Heart left ventricle (tissue), 16 donors: ENCODE measurements around the gene PDHB. TPM values are rescaled to one million over a fixed set of nuclear protein-coding genes. Genes with fewer than 3 reads are reported as not detected.
A peak's percentile ranks its signal among the peaks of the same experiment; 100 is the strongest.

ENCODE experiments used
- ATAC-seq, 4 donors: fragments of 200-7000 bp; cut with Tn5 transposase; one replicate each; pipeline ENCODE4 v1.9.1; 2020 to 2022; ENCODE audit warnings: moderate library complexity in 4 of 4, mild to moderate bottlenecking in 3 of 4, moderate number of reproducible peaks in 1 of 4
- DNase-seq, 5 donors: peaks; one replicate each; pipeline ENCODE4 v3.0.0-alpha.2; 2020
- H3K27ac ChIP-seq, 12 donors: fragments of 200-600 bp; sonication (generic) in 4 of 12; one replicate each; pipeline versions ENCODE4 v1.5.0 to v1.8.0; 2016 to 2022; ENCODE audit warnings: mild to moderate bottlenecking in 2 of 12
- H3K27me3 ChIP-seq, 9 donors: fragments of 200-600 bp; sonication (generic) in 2 of 9; one replicate each; pipeline versions ENCODE4 v1.5.1 to v1.8.0; 2016 to 2022; ENCODE audit warnings: mild to moderate bottlenecking in 3 of 9
- H3K36me3 ChIP-seq, 9 donors: fragments of 200-600 bp; sonication (generic) in 2 of 9; one replicate each; pipeline versions ENCODE4 v1.5.0 to v1.8.0; 2018 to 2022; ENCODE audit warnings: mild to moderate bottlenecking in 2 of 9
- H3K4me1 ChIP-seq, 12 donors: fragments of 200-600 bp; sonication (generic) in 4 of 12; one replicate each; pipeline versions ENCODE4 v1.5.0 to v1.8.0; 2016 to 2022; ENCODE audit warnings: mild to moderate bottlenecking in 3 of 12
- H3K4me3 ChIP-seq, 12 donors: fragments of 200-600 bp; sonication (generic) in 4 of 12; one replicate each; pipeline versions ENCODE4 v1.5.0 to v1.8.0; 2017 to 2022; ENCODE audit warnings: mild to moderate bottlenecking in 9 of 12, moderate library complexity in 4 of 12
- H3K9me3 ChIP-seq, 12 donors: fragments of 200-600 bp; sonication (generic) in 4 of 12; one replicate each; pipeline versions ENCODE4 v1.5.0 to v1.8.0; 2016 to 2022; ENCODE audit warnings: mild to moderate bottlenecking in 1 of 12
- POLR2A ChIP-seq, 2 donors: fragments of 450-650 bp; IDR thresholded peaks; one replicate each; pipeline ENCODE4 v1.6.1; 2017; ENCODE audit warnings: antibody characterized with exemption in 2 of 2, mild to moderate bottlenecking in 2 of 2, moderate library complexity in 2 of 2
- WGBS, 4 donors: extraction: QIAGEN DNeasy Blood & Tissue Kit in 2 of 4; methylation state at CpG; one replicate each; pipeline versions ENCODE4 v1.1.5 to v1.1.7; 2013 to 2018; 5-methylcytosine and 5-hydroxymethylcytosine counted together
- intact Hi-C, 10 donors: fragments of 100-400 bp; cut with DNase I; formaldehyde crosslinking; loops; one replicate each; pipeline versions ENCODE4 v1.11.1 to v1.14.2; 2022
- polyA plus RNA-seq, 2 donors: library from polyadenylated mRNA; stranded (reverse); fragments of 200-250 nt; gene quantifications; one replicate each; pipeline ENCODE4 v1.2.3, GENCODE V29; 2013
- total RNA-seq, 9 donors: library from RNA; depleted of rRNA in 2 of 9; stranded (reverse); fragments of >200 nt in 2 of 9; fragmentation: NEBNext Ultra II Directional in 3 of 9; extraction: Animal tissue kit (Norgen Biotek cat#: 25700) in 3 of 9; gene quantifications; one replicate each; pipeline versions ENCODE4 v1.1.0 to v1.2.4, GENCODE V29; 2016 to 2023
- TF ChIP-seq, protein P1 (sequence below), 12 donors: fragments of 200-600 bp; sonication (generic) in 4 of 12; IDR thresholded peaks; one replicate each; pipeline versions ENCODE4 v1.5.0 to v1.8.0; 2018 to 2022; ENCODE audit warnings: antibody characterized with exemption in 12 of 12, mild to moderate bottlenecking in 5 of 12
- donor health status: ischemic (EF 13 %, LVEDD 7.1; RV severe dilation, severe dysfunction).
- donor health status: healthy with polysubstance abuse.
- donor health status: DM: no; HTN: yes; CAD: no.
- donor health status: DM: no; HTN: no; CAD: no.
- donor health status: ischemic (EF 25% LVEDD 6.9; RV normal size, moderate dysfunction).
- donor health status: ischemic (EF 25% LVEDD 5.7; RV mildly dilated, moderate dysfunction).
- donor health status: healthy.
- donor health status: DM: yes; HTN: yes; CAD: no.
- donor health status: ischemic (EF 35%, LVEDD 5.7; RV mildly dilated, moderate dysfunction).
- donor health status: nonischemic (EF 11% LVEDD 7.7; RV severe dilation, severe dysfunction).
- donor health status: DM: yes; HTN: yes; CAD: no.
- donor health status: PGD.
- donor health status: ischemic (EF 29% LVEDD 5.4; RV normal size, mild dysfunction).
- donor health status: nonischemic (EF 23%, LVEDD 6.1; RV moderate dilation, normal function).

The PDHB gene
- total and polyA plus RNA-seq, 11 donors, result 133 to 274 (median 192) TPM

DNA sequence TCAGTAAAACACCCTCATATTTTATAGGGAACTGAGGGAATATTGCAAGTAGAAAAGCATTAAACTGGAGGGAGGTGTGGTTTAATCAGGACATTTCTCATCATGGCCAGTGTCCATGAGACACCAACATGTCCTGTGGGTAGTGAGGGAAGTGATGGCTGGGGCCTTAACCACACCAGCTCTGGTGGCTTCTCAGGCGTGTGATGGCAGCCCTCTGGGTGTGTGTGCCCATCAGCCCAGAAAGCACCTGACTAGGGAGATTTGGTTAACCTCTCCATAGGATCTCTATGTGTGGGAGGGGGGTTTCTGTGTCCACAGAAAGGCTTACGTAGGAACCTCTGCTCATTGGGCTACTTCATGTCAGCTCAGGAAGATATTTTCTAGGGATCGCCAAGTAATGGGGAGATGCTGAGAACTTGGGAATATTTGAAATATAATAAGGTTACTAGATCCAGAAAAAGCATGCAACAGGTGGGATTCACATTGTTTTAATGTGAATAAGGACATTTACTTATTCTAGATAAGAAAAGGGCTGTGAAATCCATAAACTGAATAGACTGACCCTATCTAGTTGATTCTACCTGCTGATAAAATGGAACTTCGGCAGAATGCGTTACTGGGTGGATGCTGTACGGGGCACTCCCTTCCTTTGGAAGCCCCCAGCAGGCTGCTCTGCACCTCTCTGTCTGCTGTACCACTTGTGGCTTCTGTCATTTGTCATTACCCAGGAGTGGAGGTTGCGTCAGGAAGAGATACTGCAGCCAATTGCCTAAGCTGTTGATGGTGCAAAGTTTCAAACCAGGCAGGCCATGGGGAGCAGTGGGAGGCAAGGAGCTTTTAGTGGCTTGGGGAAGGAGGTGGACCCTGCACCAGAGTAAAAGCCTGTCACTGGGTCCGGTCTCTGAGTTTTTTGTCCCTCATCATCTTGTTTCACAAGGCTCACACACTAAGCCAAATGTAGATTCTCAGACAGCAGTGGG, 21.5 kb downstream of the PDHB start:
- no peak overlapping the region for H3K4me3 ChIP-seq
- 64 to 88% (median 81%) methylated on average over 8 of the region's 8 CpGs for WGBS, 4 donors
- DNase-seq, result no peak
- H3K4me1 ChIP-seq, result peaks cover 0 to 18% (median 4%) of the 10 kb centered on the region in 12 donors
- no peaks in the 10 kb centered on the region for H3K27me3 ChIP-seq
- TF ChIP-seq, protein P1, sequence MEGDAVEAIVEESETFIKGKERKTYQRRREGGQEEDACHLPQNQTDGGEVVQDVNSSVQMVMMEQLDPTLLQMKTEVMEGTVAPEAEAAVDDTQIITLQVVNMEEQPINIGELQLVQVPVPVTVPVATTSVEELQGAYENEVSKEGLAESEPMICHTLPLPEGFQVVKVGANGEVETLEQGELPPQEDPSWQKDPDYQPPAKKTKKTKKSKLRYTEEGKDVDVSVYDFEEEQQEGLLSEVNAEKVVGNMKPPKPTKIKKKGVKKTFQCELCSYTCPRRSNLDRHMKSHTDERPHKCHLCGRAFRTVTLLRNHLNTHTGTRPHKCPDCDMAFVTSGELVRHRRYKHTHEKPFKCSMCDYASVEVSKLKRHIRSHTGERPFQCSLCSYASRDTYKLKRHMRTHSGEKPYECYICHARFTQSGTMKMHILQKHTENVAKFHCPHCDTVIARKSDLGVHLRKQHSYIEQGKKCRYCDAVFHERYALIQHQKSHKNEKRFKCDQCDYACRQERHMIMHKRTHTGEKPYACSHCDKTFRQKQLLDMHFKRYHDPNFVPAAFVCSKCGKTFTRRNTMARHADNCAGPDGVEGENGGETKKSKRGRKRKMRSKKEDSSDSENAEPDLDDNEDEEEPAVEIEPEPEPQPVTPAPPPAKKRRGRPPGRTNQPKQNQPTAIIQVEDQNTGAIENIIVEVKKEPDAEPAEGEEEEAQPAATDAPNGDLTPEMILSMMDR (IDR thresholded peaks at IDR 0.05), result no peak
- no peak for TF ChIP-seq POLR2A (IDR thresholded peaks at IDR 0.05)
- no peak overlapping the region for H3K27ac ChIP-seq
- no peak for ATAC-seq
- no peaks in the 10 kb centered on the region for H3K9me3 ChIP-seq
- H3K36me3 ChIP-seq, result peaks cover 0 to 66% (median 41%) of the 10 kb centered on the region in 9 donors
- intact Hi-C loops, result loop anchor here in 8 of 10 donors (5.0 to 10.0 kb wide), 3 partner anchors 80 to 227 kb away; partner anchors contain the start of gene PXK (in 5 of the 8)

DNA sequence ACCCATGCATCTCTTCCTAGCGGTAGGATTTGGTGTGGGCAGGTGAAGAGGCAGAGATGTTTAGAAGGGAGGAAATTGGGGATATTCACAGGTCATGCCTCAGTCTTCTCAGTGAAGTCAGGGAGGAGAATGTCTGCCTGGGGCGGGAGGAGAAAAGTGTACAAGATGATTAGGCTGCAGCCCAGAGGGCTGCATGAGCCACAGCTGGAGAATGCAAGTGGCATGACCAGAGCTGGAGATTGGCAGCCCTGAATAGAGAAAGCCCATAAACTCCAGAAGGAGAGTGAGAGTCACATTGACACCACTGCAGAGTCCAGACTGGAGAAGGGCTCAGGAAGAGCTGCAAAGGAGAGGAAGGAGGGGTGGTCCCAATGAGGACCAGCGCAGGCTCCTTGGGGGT, 22.6 kb downstream of the PDHB start:
- H3K4me3 ChIP-seq, result no peak overlapping the region
- H3K27ac ChIP-seq, result no peak overlapping the region
- peaks cover 0 to 18% (median 4%) of the 10 kb centered on the region in 12 donors for H3K4me1 ChIP-seq
- DNase-seq (no peak), ATAC-seq (peak in 1 of 4 donors; percentile 29)
- 98 to 99% (median 98%) methylated on average over 3 of the region's 3 CpGs for WGBS, 4 donors
- peaks cover 0 to 71% (median 52%) of the 10 kb centered on the region in 9 donors for H3K36me3 ChIP-seq
- intact Hi-C loops, result loop anchor here in 8 of 10 donors (5.0 to 10.0 kb wide), 3 partner anchors 79 to 226 kb away; partner anchors contain the start of gene PXK (in 5 of the 8)
- no peaks in the 10 kb centered on the region for H3K9me3 ChIP-seq
- no peaks in the 10 kb centered on the region for H3K27me3 ChIP-seq
- no peak for TF ChIP-seq POLR2A (IDR thresholded peaks at IDR 0.05)
- TF ChIP-seq, protein P1 (IDR thresholded peaks at IDR 0.05), result no peak

DNA sequence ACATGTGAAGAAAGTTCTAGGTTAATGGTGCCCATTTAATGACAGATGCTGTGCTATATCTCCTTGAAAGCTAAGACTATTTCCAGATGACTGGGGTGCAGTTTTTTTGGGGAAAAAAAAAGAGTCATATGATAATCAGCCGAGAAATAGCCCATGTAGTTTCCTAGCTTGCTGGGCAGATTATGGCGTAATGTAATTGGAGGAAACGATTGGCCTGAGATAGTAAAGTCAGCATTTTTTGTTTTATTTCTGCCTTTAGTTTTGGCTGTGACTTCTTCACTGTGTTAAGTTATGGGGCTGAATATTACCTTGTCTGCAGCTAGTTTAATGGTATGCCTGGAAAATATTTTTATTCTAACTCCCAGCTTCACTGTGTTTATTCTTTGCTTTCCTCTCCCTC, 24.0 kb downstream of the PDHB start:
- intact Hi-C loops, result loop anchor here in 8 of 10 donors (5.0 to 10.0 kb wide), 3 partner anchors 77 to 225 kb away; partner anchors contain the start of gene PXK (in 5 of the 8)
- H3K4me1 ChIP-seq, result peaks cover 0 to 14% (median 3%) of the 10 kb centered on the region in 12 donors
- ATAC-seq, result no peak
- H3K27me3 ChIP-seq, result no peaks in the 10 kb centered on the region
- DNase-seq, result no peak
- TF ChIP-seq POLR2A (IDR thresholded peaks at IDR 0.05), result no peak
- TF ChIP-seq, protein P1 (IDR thresholded peaks at IDR 0.05), result no peak
- 76 to 92% (median 91%) methylated on average over 3 of the region's 3 CpGs for WGBS, 4 donors
- H3K27ac ChIP-seq, result peak overlapping the region in 1 of 12 donors; percentile 32
- no peaks in the 10 kb centered on the region for H3K9me3 ChIP-seq
- no peak overlapping the region for H3K4me3 ChIP-seq
- H3K36me3 ChIP-seq, result peaks cover 0 to 80% (median 57%) of the 10 kb centered on the region in 9 donors

DNA sequence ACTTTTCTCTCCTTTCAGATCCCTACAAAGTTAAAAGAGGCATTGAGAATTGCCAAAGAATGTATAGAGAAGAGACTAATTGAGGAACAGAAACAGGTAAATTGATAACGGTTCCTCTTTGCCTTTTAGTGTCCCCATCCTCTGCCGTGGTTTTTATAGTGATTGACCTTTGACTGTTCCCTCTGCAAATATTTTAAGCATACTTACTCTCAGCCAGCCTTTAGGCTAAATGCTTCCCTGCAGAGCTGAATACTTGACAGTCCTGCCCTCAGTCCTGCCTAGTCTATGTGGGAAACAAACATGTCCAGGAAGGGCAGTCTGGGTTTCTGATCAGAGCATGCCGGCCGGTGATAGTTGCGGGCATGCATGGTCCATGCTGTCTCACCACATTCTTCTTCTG, 24.7 kb downstream of the PDHB start:
- intact Hi-C loops, result no loop called here
- Histone ChIP-seq H3K4me3 (no peak overlapping the region), H3K9me3 (no peaks in the 10 kb centered on the region), H3K27me3 (no peaks in the 10 kb centered on the region), H3K4me1 (peaks cover 0 to 7% (median 0%) of the 10 kb centered on the region in 12 donors), H3K27ac (no peak overlapping the region), H3K36me3 (peaks cover 0 to 88% (median 65%) of the 10 kb centered on the region in 9 donors)
- no peak for DNase-seq
- TF ChIP-seq POLR2A (IDR thresholded peaks at IDR 0.05), result no peak
- TF ChIP-seq, protein P1 (IDR thresholded peaks at IDR 0.05), result no peak
- no peak for ATAC-seq
- 87 to 94% (median 93%) methylated on average over 5 of the region's 5 CpGs for WGBS, 4 donors
